A549 (cell line): ENCODE data around the gene CALN1. TPM values are rescaled to one million over a fixed set of nuclear protein-coding genes. Genes with fewer than 3 reads are reported as not detected.
"Not testable (repeated sequence)": the region's sequence is repeated elsewhere in the genome, so short reads cannot be mapped to it uniquely, and the experiment has no call there.

Experiments
- ATAC-seq, 2 experiments: fragments of 200-7000 bp in 1 of 2; fragments of >200 bp in 1 of 2; cut with Nextera tagmentation in 1 of 2; cut with Tn5 transposase in 1 of 2; 3 replicates each; pipeline versions ENCODE4 v1.8.0 to v1.9.1; 2018 to 2020; ENCODE audit warnings: mild to moderate bottlenecking in 1 of 2, moderate library complexity in 1 of 2
- CTCF ChIA-PET: fragments of 300-600 bp; sonication (Branson Sonifier 250); formaldehyde crosslinking; extraction: SDS; loops from one replicate; lab custom pipeline; 2021; ENCODE audit warnings: antibody characterized with exemption, inconsistent platforms; lab: Yijun Ruan, JAX
- POLR2A ChIA-PET: fragments of 350-600 bp; formaldehyde crosslinking; extraction: SDS; loops from one replicate; lab custom pipeline; 2021; ENCODE audit warnings: antibody characterized with exemption, inconsistent platforms; lab: Yijun Ruan, JAX
- DNase-seq, 2 experiments: peaks; one replicate each; pipeline versions ENCODE4 v3.0.0 to v3.0.0-alpha.2; 2011 to 2016; ENCODE audit warnings: low read depth in 1 of 2, low spot score in 1 of 2
- FAIRE-seq: peaks from 2 replicates; lab custom pipeline; 2011; peaks lifted over from hg19 to GRCh38; lab: Jason Lieb, UNC
- H3K27ac ChIP-seq, 2 experiments: fragments of >200 bp; sonication (Bioruptor Twin); formaldehyde crosslinking; 3 replicates each; pipeline ENCODE4 v1.5.1; 2016 to 2017
- H3K4me1 ChIP-seq: fragments of >200 bp; sonication (Bioruptor Twin); formaldehyde crosslinking; 3 replicates; pipeline ENCODE4 v1.6.1; 2016
- H3K4me2 ChIP-seq: fragments of >200 bp; sonication (Bioruptor Twin); formaldehyde crosslinking; 3 replicates; pipeline ENCODE4 v1.6.1; 2016
- H3K4me3 ChIP-seq: fragments of >200 bp; sonication (Bioruptor Twin); formaldehyde crosslinking; 3 replicates; pipeline ENCODE4 v1.5.1; 2016
- H3K9me3 ChIP-seq: fragments of >200 bp; sonication (Bioruptor Twin); formaldehyde crosslinking; 3 replicates; pipeline ENCODE4 v1.6.1; 2016
- CBX8 ChIP-seq: fragments of 200-600 bp; sonication (generic); IDR thresholded peaks from 2 replicates; pipeline ENCODE4 v1.6.1; 2016
- CEBPB ChIP-seq, 2 experiments: fragments of >200 bp in 1 of 2; sonication (Bioruptor Twin) in 1 of 2; formaldehyde crosslinking in 1 of 2; IDR thresholded peaks; 2 replicates each; pipeline ENCODE4 v1.6.1; 2012 to 2016
- EHMT2 ChIP-seq: fragments of 200-600 bp; sonication (generic); IDR thresholded peaks from 2 replicates; pipeline ENCODE4 v1.6.1; 2016; ENCODE audit warnings: antibody characterized with exemption, low read depth, mild to moderate bottlenecking, moderate library complexity
- ELK1 ChIP-seq: fragments of 150-350 bp; IDR thresholded peaks from 2 replicates; pipeline ENCODE4 v1.6.1; 2014; ENCODE audit warnings: low read depth, mild to moderate bottlenecking, low read length
- EP300 ChIP-seq, 2 experiments: fragments of >200 bp; sonication (Bioruptor Twin); formaldehyde crosslinking; IDR thresholded peaks; 2 replicates in 1 of 2; 3 replicates in 1 of 2; pipeline ENCODE4 v1.6.1; 2016 to 2017
- FOSB ChIP-seq: fragments of 250-450 bp; sonication (Bioruptor Pico); IDR thresholded peaks from 2 replicates; pipeline ENCODE4 v1.5.0; 2020; ENCODE audit warnings: mild to moderate bottlenecking, moderate library complexity
- FOXS1 ChIP-seq: fragments of 250-450 bp; sonication (Bioruptor Pico); IDR thresholded peaks from 2 replicates; pipeline ENCODE4 v1.5.0; 2020; ENCODE audit warnings: mild to moderate bottlenecking, moderate library complexity
- GATA3 ChIP-seq: IDR thresholded peaks from 2 replicates; pipeline ENCODE4 v1.6.1; 2012; ENCODE audit warnings: borderline replicate concordance
- HES2 ChIP-seq: fragments of >200 bp; sonication (Bioruptor Twin); formaldehyde crosslinking; IDR thresholded peaks from 2 replicates; pipeline ENCODE4 v1.6.1; 2016
- HEYL ChIP-seq: fragments of 250-450 bp; sonication (Bioruptor Pico); IDR thresholded peaks from 2 replicates; pipeline ENCODE4 v1.8.0; 2021; ENCODE audit warnings: mild to moderate bottlenecking, moderate library complexity
- JUN ChIP-seq, 2 experiments: fragments of >200 bp; sonication (Bioruptor Twin); formaldehyde crosslinking; IDR thresholded peaks; 2 replicates in 1 of 2; 3 replicates in 1 of 2; pipeline ENCODE4 v1.6.1; 2016 to 2017
- MAFK ChIP-seq: fragments of 450-650 bp; IDR thresholded peaks from 2 replicates; pipeline ENCODE4 v1.6.1; 2014; ENCODE audit not compliant: partially characterized antibody
- MAZ ChIP-seq: fragments of 150-350 bp; IDR thresholded peaks from 2 replicates; pipeline ENCODE4 v1.6.1; 2014; ENCODE audit warnings: antibody characterized with exemption, low read depth, low read length, borderline replicate concordance
- PBX3 ChIP-seq: IDR thresholded peaks from 2 replicates; pipeline ENCODE4 v1.6.1; 2012
- POLR2A ChIP-seq: IDR thresholded peaks from 2 replicates; pipeline ENCODE4 v1.6.1; 2012; ENCODE audit warnings: mild to moderate bottlenecking, low read length
- POLR2AphosphoS2 ChIP-seq: conservative IDR thresholded peaks from 2 replicates; pipeline ENCODE4 v1.6.1; 2012; ENCODE audit warnings: low read length, improper control_type of control experiment, inconsistent platforms
- RAD21 ChIP-seq, 2 experiments: fragments of >200 bp in 1 of 2; sonication (Bioruptor Twin) in 1 of 2; formaldehyde crosslinking in 1 of 2; IDR thresholded peaks in 1 of 2; conservative IDR thresholded peaks in 1 of 2; 2 replicates in 1 of 2; 3 replicates in 1 of 2; pipeline ENCODE4 v1.6.1; 2012 to 2018; ENCODE audit warnings: inconsistent platforms in 1 of 2
- RNF2 ChIP-seq: fragments of 200-600 bp; sonication (generic); IDR thresholded peaks from 2 replicates; pipeline ENCODE4 v1.6.1; 2016; ENCODE audit warnings: low read depth, mild to moderate bottlenecking, antibody characterized with exemption, moderate library complexity, borderline replicate concordance
- SMC3 ChIP-seq: fragments of >200 bp; sonication (Bioruptor Twin); formaldehyde crosslinking; IDR thresholded peaks from 3 replicates; pipeline ENCODE4 v1.6.1; 2018; ENCODE audit warnings: inconsistent platforms
- ZNF302 ChIP-seq: fragments of 250-450 bp; sonication (Bioruptor Pico); IDR thresholded peaks from 2 replicates; pipeline ENCODE4 v1.9.0; 2021; ENCODE audit warnings: inconsistent platforms, mild to moderate bottlenecking, moderate library complexity
- ZSCAN20 ChIP-seq: fragments of 250-450 bp; sonication (Bioruptor Pico); IDR thresholded peaks from 2 replicates; pipeline ENCODE4 v1.8.0; 2022; ENCODE audit warnings: mild to moderate bottlenecking, moderate library complexity
- WGBS: methylation state at CpG from one replicate; pipeline ENCODE4 v1.1.6; 2017; ENCODE audit errors: missing lambda C conversion rate; 5-methylcytosine and 5-hydroxymethylcytosine counted together
- polyA plus RNA-seq, 4 experiments: library from polyadenylated mRNA; depleted of rRNA in 3 of 4; stranded (reverse); fragments of >200 nt; fragmentation: RNase III in 1 of 4; extraction: RNeasy Plus Mini Kit Qiagen cat#74134 plus additional on column Dnase treatment in 1 of 4; gene quantifications; 2 replicates in 3 of 4; 3 replicates in 1 of 4; pipeline ENCODE4 v1.2.3, GENCODE V29; 2011 to 2017
- TF ChIP-seq, protein P1 (sequence below): fragments of >200 bp; sonication (Bioruptor Twin); formaldehyde crosslinking; IDR thresholded peaks from 3 replicates; pipeline ENCODE4 v1.6.1; 2016

The CALN1 gene
- polyA plus RNA-seq, 2 of the 4 experiments (the other 2 are of a cell fraction): not detected

DNA sequence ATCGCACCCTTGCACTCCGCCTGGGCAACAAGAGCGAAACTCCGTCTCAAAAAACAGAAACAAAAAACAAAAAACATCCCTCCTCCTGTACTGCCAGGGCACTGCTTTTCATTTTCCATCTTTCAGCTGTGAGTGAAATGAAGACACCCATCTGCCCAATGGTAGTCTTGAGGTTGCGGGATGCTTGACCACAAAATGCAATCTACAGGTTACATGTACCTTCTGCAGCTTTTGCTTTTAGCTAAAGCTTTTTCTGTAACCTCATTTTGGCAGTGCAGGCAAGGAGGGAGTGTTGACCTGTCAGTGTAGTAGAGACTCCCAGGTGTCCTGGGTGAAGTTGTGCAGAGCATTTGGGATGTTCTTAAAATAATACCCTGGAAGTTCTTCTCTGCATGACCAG is 476.5 kb downstream of the CALN1 start (continued):
- TF ChIP-seq, protein P1, sequence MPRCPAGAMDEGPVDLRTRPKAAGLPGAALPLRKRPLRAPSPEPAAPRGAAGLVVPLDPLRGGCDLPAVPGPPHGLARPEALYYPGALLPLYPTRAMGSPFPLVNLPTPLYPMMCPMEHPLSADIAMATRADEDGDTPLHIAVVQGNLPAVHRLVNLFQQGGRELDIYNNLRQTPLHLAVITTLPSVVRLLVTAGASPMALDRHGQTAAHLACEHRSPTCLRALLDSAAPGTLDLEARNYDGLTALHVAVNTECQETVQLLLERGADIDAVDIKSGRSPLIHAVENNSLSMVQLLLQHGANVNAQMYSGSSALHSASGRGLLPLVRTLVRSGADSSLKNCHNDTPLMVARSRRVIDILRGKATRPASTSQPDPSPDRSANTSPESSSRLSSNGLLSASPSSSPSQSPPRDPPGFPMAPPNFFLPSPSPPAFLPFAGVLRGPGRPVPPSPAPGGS: no peak
- TF ChIP-seq HES2: no peak
- TF ChIP-seq CEBPB (IDR thresholded peaks at IDR 0.05): no peak
- TF ChIP-seq EHMT2: no peak
- TF ChIP-seq JUN (IDR thresholded peaks at IDR 0.05): no peak

DNA sequence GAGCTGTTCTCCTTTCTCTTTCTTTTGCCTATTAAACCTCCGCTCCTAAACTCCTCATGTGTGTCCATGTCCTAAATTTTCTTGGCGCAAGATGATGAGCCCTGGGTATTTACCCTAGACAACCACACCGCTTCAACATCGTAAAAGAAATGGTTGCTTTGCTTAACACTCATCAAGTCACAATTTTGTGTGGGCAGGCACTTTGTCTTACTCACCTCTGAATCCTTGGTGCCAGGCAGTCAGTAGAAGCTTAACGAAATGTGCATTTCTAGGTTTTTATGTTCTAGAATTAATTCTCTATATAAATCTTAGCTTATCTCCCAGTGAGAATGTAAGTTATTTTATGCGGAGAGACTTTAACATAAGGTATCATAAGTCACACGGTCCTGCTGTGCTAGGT is 478.7 kb downstream of the CALN1 start:
- H3K9me3 ChIP-seq: no peaks in the 10 kb centered on the region
- no peak overlapping the region for H3K4me3 ChIP-seq
- ATAC-seq: no peak
- no peak overlapping the region for H3K4me2 ChIP-seq
- H3K4me1 ChIP-seq: no peaks in the 10 kb centered on the region
- TF ChIP-seq RNF2: no peak
- no peak for TF ChIP-seq FOXS1 (CRISPR knock-in tag)
- TF ChIP-seq ELK1: no peak
- TF ChIP-seq ZNF302 (CRISPR knock-in tag): no peak
- TF ChIP-seq PBX3: no peak
- no peak for TF ChIP-seq POLR2A
- no peak for TF ChIP-seq EP300 (IDR thresholded peaks at IDR 0.05)
- no peak for TF ChIP-seq ZSCAN20 (CRISPR knock-in tag)
- no peak for TF ChIP-seq SMC3
- no peak for TF ChIP-seq MAZ
- no peak for TF ChIP-seq CBX8
- no peak for TF ChIP-seq POLR2AphosphoS2
- TF ChIP-seq HEYL (CRISPR knock-in tag): no peak
- no peak for TF ChIP-seq GATA3
- TF ChIP-seq, protein P1: no peak
- TF ChIP-seq MAFK: no peak
- no peak for TF ChIP-seq RAD21 (conservative IDR thresholded peaks at IDR 0.05 in 1 of 2, IDR thresholded peaks at IDR 0.05 in 1 of 2)
- no peak overlapping the region for H3K27ac ChIP-seq
- 55% methylated on average over 7 of the region's 7 CpGs for WGBS
- ChIA-PET CTCF (interaction anchor here (0.6 kb wide), 1 partner anchor 1435 kb away, joined by 3 read pairs; no protein-coding TSS in a partner anchor), POLR2A (no interaction called here)
- DNase-seq: no peak
- FAIRE-seq: no peak

DNA sequence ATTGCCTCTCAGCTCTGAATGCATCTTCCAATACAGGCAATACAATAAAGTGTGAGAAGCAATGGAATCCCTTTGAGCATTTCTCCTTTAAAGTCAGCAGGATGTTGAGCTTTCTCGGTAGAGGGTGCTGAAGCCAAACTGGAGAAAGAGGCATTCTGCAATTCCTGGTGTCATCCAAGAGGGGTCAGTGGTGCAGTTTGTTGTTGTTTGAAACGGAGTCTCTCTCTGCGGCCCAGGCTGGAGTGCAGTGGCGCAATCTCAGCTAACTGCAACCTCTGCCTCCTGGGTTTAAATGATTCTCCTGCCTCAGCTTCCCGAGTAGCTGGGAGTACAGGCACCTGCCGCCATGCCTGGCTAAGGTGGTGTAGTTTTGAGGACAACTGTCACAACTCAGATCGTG is 486.5 kb downstream of the CALN1 start:
- FAIRE-seq (no peak), ATAC-seq (no peak), DNase-seq (peak in 1 of 2 experiments; percentile 21)
- POLR2A ChIA-PET: no interaction called here
- Histone ChIP-seq H3K27ac (no peak overlapping the region), H3K4me3 (no peak overlapping the region), H3K9me3 (no peaks in the 10 kb centered on the region), H3K4me1 (no peaks in the 10 kb centered on the region), H3K4me2 (no peak overlapping the region)
- CTCF ChIA-PET: no interaction called here
- TF ChIP-seq FOSB (CRISPR knock-in tag) (no peak), RAD21 (conservative IDR thresholded peaks at IDR 0.05 in 1 of 2, IDR thresholded peaks at IDR 0.05 in 1 of 2) (peak in 1 of 2 experiments; percentile 19; a peak in 1 of 5 replicates)
- 2% methylated on average over 5 of the region's 7 CpGs for WGBS

- H3K4me1 ChIP-seq, H3K27ac ChIP-seq, H3K9me3 ChIP-seq, CTCF ChIA-PET, POLR2A ChIA-PET, DNase-seq, FAIRE-seq, H3K4me3 ChIP-seq, ATAC-seq, H3K4me2 ChIP-seq: not testable (repeated sequence)
- WGBS: 8% methylated on average over 4 of the region's 4 CpGs
Measured at GRCh38 chr7:71914204-71914603, 497.9 kb downstream of the CALN1 start.
